K562 (cell line): ENCODE results near the gene CHST13. TPM values are rescaled to one million over a fixed set of nuclear protein-coding genes. Genes with fewer than 3 reads are reported as not detected.

Experiments
- DACH1 ChIP-seq: fragments of 450-650 bp; IDR thresholded peaks from 2 replicates; pipeline ENCODE4 v1.6.1; 2018; ENCODE audit not compliant: partially characterized antibody
- EP400 ChIP-seq: fragments of 450-650 bp; IDR thresholded peaks from 2 replicates; pipeline ENCODE4 v1.6.1; 2017; ENCODE audit warnings: antibody characterized with exemption, mild to moderate bottlenecking, moderate library complexity
- ETS1 ChIP-seq: conservative IDR thresholded peaks from 2 replicates; pipeline ENCODE4 v1.6.1; 2011; ENCODE audit warnings: low read depth, mild to moderate bottlenecking, low read length; ENCODE audit not compliant: control insufficient read depth
- ETV5 ChIP-seq: sonication (generic); formaldehyde crosslinking; IDR thresholded peaks from 2 replicates; pipeline ENCODE4 v1.4.0; 2020; ENCODE audit warnings: low read depth, mild to moderate bottlenecking, missing genetic modification reagents
- ETV6 ChIP-seq, 3 experiments: fragments of 150-350 bp in 1 of 3; sonication (generic) in 1 of 3; formaldehyde crosslinking in 1 of 3; IDR thresholded peaks; 2 replicates each; pipeline versions ENCODE4 v1.6.1 to v1.8.0; 2014 to 2022; ENCODE audit warnings: borderline replicate concordance in 2 of 3, low read depth in 2 of 3, antibody characterized with exemption in 1 of 3, low read length in 1 of 3, mild to moderate bottlenecking in 1 of 3, missing genetic modification reagents in 1 of 3
- GATAD2A ChIP-seq: fragments of 450-650 bp; IDR thresholded peaks from 2 replicates; pipeline ENCODE4 v1.6.1; 2017
- HMG20B ChIP-seq: fragments of 250-450 bp; sonication (Bioruptor Pico); IDR thresholded peaks from 2 replicates; pipeline ENCODE4 v1.5.0; 2021; ENCODE audit warnings: mild to moderate bottlenecking
- HOXB6 ChIP-seq: fragments of 250-450 bp; sonication (Bioruptor Pico); IDR thresholded peaks from 2 replicates; pipeline ENCODE4 v1.5.1; 2022; ENCODE audit warnings: mild to moderate bottlenecking, borderline replicate concordance
- PHF20 ChIP-seq: fragments of 450-650 bp; IDR thresholded peaks from 2 replicates; pipeline ENCODE4 v1.6.1; 2018; ENCODE audit not compliant: partially characterized antibody
- ZC3H8 ChIP-seq: fragments of 450-650 bp; IDR thresholded peaks from 2 replicates; pipeline ENCODE4 v1.6.1; 2017
- ZNF165 ChIP-seq: fragments of 250-450 bp; sonication (Bioruptor Pico); IDR thresholded peaks from 2 replicates; pipeline ENCODE4 v1.4.0; 2020; ENCODE audit warnings: borderline replicate concordance
- ZNF175 ChIP-seq: fragments of 200-800 bp; sonication (Bioruptor generic); IDR thresholded peaks from 2 replicates; pipeline ENCODE4 v1.6.1; 2016; ENCODE audit warnings: low read depth, mild to moderate bottlenecking, missing genetic modification characterization, missing compliant biosample characterization
- polyA plus RNA-seq, 8 experiments: library from polyadenylated mRNA; depleted of rRNA in 4 of 8; stranded (reverse) in 5 of 8; unstranded in 3 of 8; fragments of >200 nt; fragmentation: Nextera tagmentation in 2 of 8; fragmentation: Illumina TruSeq in 1 of 8; extraction: Ambion mirVana in 2 of 8; extraction: Trizol in 1 of 8; gene quantifications; 2 replicates each; pipeline versions ENCODE4 v1.2.1 to v1.2.3, GENCODE V29; 2011 to 2014; ENCODE audit warnings: inconsistent platforms in 1 of 8, missing spikeins in 1 of 8
- total RNA-seq, 7 experiments: library from RNA; depleted of rRNA in 6 of 7; stranded (reverse); fragments of >200 nt in 6 of 7; fragmentation: Illumina TruSeq in 2 of 7; extraction: Trizol in 2 of 7; gene quantifications; 2 replicates each; pipeline versions ENCODE4 v1.2.1 to v1.2.3, GENCODE V29; 2011 to 2021; ENCODE audit warnings: low replicate concordance in 1 of 7

Gene CHST13
- total and polyA plus RNA-seq, 9 of the 15 experiments (the other 6 are each of a cell fraction or from before 2014, with no cell fraction given): not detected

GRCh38 chr3:126536126-126536525 lies 12.2 kb downstream of the CHST13 start (continued):
- TF ChIP-seq ETS1: no peak
- TF ChIP-seq GATAD2A: no peak
- TF ChIP-seq ETV5 (CRISPR knock-in tag): no peak
- TF ChIP-seq ZC3H8: no peak
- TF ChIP-seq HOXB6: no peak
- no peak for TF ChIP-seq ZNF165
- no peak for TF ChIP-seq DACH1
- no peak for TF ChIP-seq EP400
- TF ChIP-seq HMG20B (CRISPR knock-in tag): no peak
- TF ChIP-seq ETV6 (IDR thresholded peaks at IDR 0.05; ENCODE audit: borderline replicate concordance in 1 of 2, low read depth in 2 of 2, low read length in 1 of 2): no peak
- no peak for TF ChIP-seq ETV6 (CRISPR knock-in tag; IDR thresholded peaks at IDR 0.05; ENCODE audit: borderline replicate concordance)
- no peak for TF ChIP-seq PHF20
- TF ChIP-seq ZNF175 (CRISPR knock-in tag): no peak
